Endothelial cell of umbilical vein (primary cell): ENCODE measurements around the gene ACP5. TPM values are rescaled to one million over a fixed set of nuclear protein-coding genes. Genes with fewer than 3 reads are reported as not detected.
"Not testable (repeated sequence)": the region's sequence is repeated elsewhere in the genome, so short reads cannot be mapped to it uniquely, and the experiment has no call there.

Source experiments
- BruUV-seq: library from RNA; stranded (reverse); fragments of 400-500 nt; replicated peaks from 2 replicates; lab custom pipeline; 2021; lab: Mats Ljungman, UMichigan
- CTCF ChIA-PET: fragments of 300-600, 350-600 bp; sonication (Branson Sonifier 250); formaldehyde crosslinking; loops from one replicate; lab custom pipeline; 2021; ENCODE audit warnings: antibody characterized with exemption, inconsistent platforms; lab: Charles Lee
- POLR2A ChIA-PET: fragments of 300-600, 350-600 bp; sonication (Branson Sonifier 250); formaldehyde crosslinking; loops from one replicate; lab custom pipeline; 2021; ENCODE audit warnings: antibody characterized with exemption, inconsistent platforms; lab: Charles Lee
- DNase-seq: peaks from one replicate; pipeline ENCODE4 v3.0.0-alpha.2; 2011; ENCODE audit warnings: low read depth, low spot score
- FAIRE-seq: peaks from 2 replicates; lab custom pipeline; 2011; peaks lifted over from hg19 to GRCh38; lab: Jason Lieb, UNC
- H2AFZ ChIP-seq: 2 replicates; pipeline ENCODE4 v1.6.0; 2012; ENCODE audit warnings: low read depth, low read length, control low read depth, inconsistent platforms
- H3K27ac ChIP-seq: 2 replicates; pipeline ENCODE4 v1.5.1; 2011; ENCODE audit warnings: low read depth, mild to moderate bottlenecking, control low read depth, low read length, moderate library complexity; ENCODE audit not compliant: insufficient read depth
- H3K27me3 ChIP-seq, 2 experiments: 2 replicates each; pipeline versions ENCODE4 v1.6.0 to v1.6.1; 2011; ENCODE audit warnings: low read length in 2 of 2, mixed read lengths in 1 of 2; ENCODE audit not compliant: control insufficient read depth in 2 of 2, insufficient read depth in 2 of 2
- H3K36me3 ChIP-seq, 2 experiments: 2 replicates in 1 of 2; 3 replicates in 1 of 2; pipeline ENCODE4 v1.5.1; 2011; ENCODE audit warnings: low read length in 2 of 2, mild to moderate bottlenecking in 1 of 2, moderate library complexity in 1 of 2; ENCODE audit not compliant: control insufficient read depth in 2 of 2, insufficient read depth in 2 of 2; ENCODE audit errors: extremely low read depth in 1 of 2
- H3K4me1 ChIP-seq: 3 replicates; pipeline ENCODE4 v1.5.1; 2011; ENCODE audit warnings: mild to moderate bottlenecking, low read length; ENCODE audit not compliant: control insufficient read depth, insufficient read depth; ENCODE audit errors: extremely low read depth
- H3K4me2 ChIP-seq: 2 replicates; pipeline ENCODE4 v1.6.1; 2011; ENCODE audit warnings: low read length, control low read depth, mixed read lengths; ENCODE audit not compliant: insufficient read depth
- H3K4me3 ChIP-seq, 3 experiments: fragments of 200-600 bp in 1 of 3; sonication (generic), shearing (Covaris generic) in 1 of 3; replicated peaks in 1 of 3; 2 replicates each; pipeline ENCODE4 v1.5.1; 2011 to 2016; ENCODE audit warnings: control low read depth in 3 of 3, low read length in 3 of 3, mild to moderate bottlenecking in 2 of 3, inconsistent platforms in 1 of 3, low read depth in 1 of 3, moderate library complexity in 1 of 3; ENCODE audit not compliant: insufficient read depth in 1 of 3
- H3K79me2 ChIP-seq: 2 replicates; pipeline ENCODE4 v1.6.0; 2012; ENCODE audit warnings: low read length, inconsistent platforms; ENCODE audit not compliant: control insufficient read depth, insufficient read depth
- H3K9ac ChIP-seq: replicated peaks from 2 replicates; pipeline ENCODE3; 2011; ENCODE audit warnings: low read length, control low read depth; ENCODE audit not compliant: insufficient read depth; ENCODE audit errors: extremely low read depth
- H3K9me1 ChIP-seq: replicated peaks from 3 replicates; pipeline ENCODE4 v1.6.0; 2011; ENCODE audit warnings: mild to moderate bottlenecking, low read length; ENCODE audit not compliant: control insufficient read depth, insufficient read depth; ENCODE audit errors: extremely low read depth
- H3K9me3 ChIP-seq: replicated peaks from 2 replicates; pipeline ENCODE4 v1.5.1; 2012; ENCODE audit warnings: low read length, inconsistent platforms; ENCODE audit not compliant: control insufficient read depth, insufficient read depth
- H4K20me1 ChIP-seq: replicated peaks from 2 replicates; pipeline ENCODE3; 2011; ENCODE audit warnings: mild to moderate bottlenecking, low read length; ENCODE audit not compliant: control insufficient read depth, insufficient read depth; ENCODE audit errors: extremely low read depth
- EZH2 ChIP-seq: IDR thresholded peaks from 2 replicates; pipeline ENCODE4 v1.6.1; 2012; ENCODE audit warnings: borderline replicate concordance, low read depth, mild to moderate bottlenecking, moderate library complexity, low read length, inconsistent platforms; ENCODE audit not compliant: severe bottlenecking
- FOS ChIP-seq: IDR thresholded peaks from 2 replicates; pipeline ENCODE4 v1.6.1; 2011; ENCODE audit warnings: mild to moderate bottlenecking, low read length, moderate library complexity, borderline replicate concordance; ENCODE audit not compliant: insufficient read depth
- GATA2 ChIP-seq: IDR thresholded peaks from 2 replicates; pipeline ENCODE4 v1.7.0; 2011; ENCODE audit warnings: low read depth, mild to moderate bottlenecking, moderate library complexity, mixed read lengths, low read length; ENCODE audit not compliant: insufficient read length, insufficient read depth
- JUN ChIP-seq: IDR thresholded peaks from 2 replicates; pipeline ENCODE4 v1.6.1; 2011; ENCODE audit warnings: borderline replicate concordance, low read depth; ENCODE audit not compliant: insufficient read length, insufficient read depth
- MYC ChIP-seq: IDR thresholded peaks from one replicate; pipeline ENCODE4 v1.6.1; 2011; ENCODE audit warnings: mild to moderate bottlenecking, low read depth, low read length
- POLR2A ChIP-seq: IDR thresholded peaks from 2 replicates; pipeline ENCODE4 v1.6.1; 2012; ENCODE audit warnings: low read depth, mild to moderate bottlenecking, control low read depth, low read length
- POLR2AphosphoS5 ChIP-seq: IDR thresholded peaks from 2 replicates; pipeline ENCODE4 v1.6.1; 2012; ENCODE audit warnings: low read depth, mild to moderate bottlenecking, control low read depth, low read length, moderate library complexity; ENCODE audit not compliant: insufficient read depth
- dilution Hi-C: fragments of 300-500 bp; cut with MboI; formaldehyde crosslinking; loops from one replicate; pipeline ENCODE4 v1.15.0; 2019; ENCODE audit warnings: low sequenced_read_pairs; ENCODE audit not compliant: extremely low pct_ligation_motif_present
- intact Hi-C: fragments of 100-400 bp; cut with micrococcal nuclease; formaldehyde crosslinking; loops from one replicate; pipeline ENCODE4 v1.10.0; 2022
- polyA plus RNA-seq, 4 experiments: library from polyadenylated mRNA; depleted of rRNA in 3 of 4; stranded (reverse) in 3 of 4; unstranded in 1 of 4; fragments of >200 nt; gene quantifications; 2 replicates each; pipeline versions ENCODE4 v1.2.1 to v1.2.3, GENCODE V29; 2011 to 2012; ENCODE audit warnings: missing spikeins in 1 of 4
- total RNA-seq: library from RNA; stranded (reverse); gene quantifications from 2 replicates; pipeline ENCODE4 v1.2.3, GENCODE V29; 2021
- TF ChIP-seq, protein P1 (sequence below), 2 donors: IDR thresholded peaks; 1 replicate in 1 of 2; 2 replicates in 1 of 2; pipeline ENCODE4 v1.5.1; 2011; ENCODE audit warnings: low read length in 2 of 2, mild to moderate bottlenecking in 2 of 2, moderate library complexity in 2 of 2, control low read depth in 1 of 2, inconsistent platforms in 1 of 2, low read depth in 1 of 2; ENCODE audit not compliant: insufficient read depth in 1 of 2; ENCODE audit errors: extremely low read depth in 1 of 2
- TF ChIP-seq, protein P2 (sequence below): IDR thresholded peaks from 2 replicates; pipeline ENCODE4 v1.6.1; 2011; ENCODE audit not compliant: insufficient read depth, insufficient read length

The ACP5 gene
- total and polyA plus RNA-seq, 2 donors (not counting 3 experiments of a cell fraction or from before 2014, with no cell fraction given) = 1.3 TPM; not detected in 1

- TF ChIP-seq, protein P1, sequence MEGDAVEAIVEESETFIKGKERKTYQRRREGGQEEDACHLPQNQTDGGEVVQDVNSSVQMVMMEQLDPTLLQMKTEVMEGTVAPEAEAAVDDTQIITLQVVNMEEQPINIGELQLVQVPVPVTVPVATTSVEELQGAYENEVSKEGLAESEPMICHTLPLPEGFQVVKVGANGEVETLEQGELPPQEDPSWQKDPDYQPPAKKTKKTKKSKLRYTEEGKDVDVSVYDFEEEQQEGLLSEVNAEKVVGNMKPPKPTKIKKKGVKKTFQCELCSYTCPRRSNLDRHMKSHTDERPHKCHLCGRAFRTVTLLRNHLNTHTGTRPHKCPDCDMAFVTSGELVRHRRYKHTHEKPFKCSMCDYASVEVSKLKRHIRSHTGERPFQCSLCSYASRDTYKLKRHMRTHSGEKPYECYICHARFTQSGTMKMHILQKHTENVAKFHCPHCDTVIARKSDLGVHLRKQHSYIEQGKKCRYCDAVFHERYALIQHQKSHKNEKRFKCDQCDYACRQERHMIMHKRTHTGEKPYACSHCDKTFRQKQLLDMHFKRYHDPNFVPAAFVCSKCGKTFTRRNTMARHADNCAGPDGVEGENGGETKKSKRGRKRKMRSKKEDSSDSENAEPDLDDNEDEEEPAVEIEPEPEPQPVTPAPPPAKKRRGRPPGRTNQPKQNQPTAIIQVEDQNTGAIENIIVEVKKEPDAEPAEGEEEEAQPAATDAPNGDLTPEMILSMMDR (IDR thresholded peaks at IDR 0.05; ENCODE audit: extremely low read depth in 1 of 2, insufficient read depth in 1 of 2, low read depth in 1 of 2, low read length in 2 of 2) = no peak
- no peak for TF ChIP-seq POLR2A
- TF ChIP-seq EZH2 = no peak
- TF ChIP-seq FOS = no peak
- no peak for TF ChIP-seq JUN
- TF ChIP-seq GATA2 = no peak
- no peak for TF ChIP-seq POLR2AphosphoS5
- no peak for TF ChIP-seq MYC
- TF ChIP-seq, protein P2, sequence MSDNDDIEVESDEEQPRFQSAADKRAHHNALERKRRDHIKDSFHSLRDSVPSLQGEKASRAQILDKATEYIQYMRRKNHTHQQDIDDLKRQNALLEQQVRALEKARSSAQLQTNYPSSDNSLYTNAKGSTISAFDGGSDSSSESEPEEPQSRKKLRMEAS = no peak
- no peak overlapping the region for H3K27ac ChIP-seq
These were observed 11.3 kb downstream of the ACP5 start for GRCh38 chr19:11566164-11566563.

DNA sequence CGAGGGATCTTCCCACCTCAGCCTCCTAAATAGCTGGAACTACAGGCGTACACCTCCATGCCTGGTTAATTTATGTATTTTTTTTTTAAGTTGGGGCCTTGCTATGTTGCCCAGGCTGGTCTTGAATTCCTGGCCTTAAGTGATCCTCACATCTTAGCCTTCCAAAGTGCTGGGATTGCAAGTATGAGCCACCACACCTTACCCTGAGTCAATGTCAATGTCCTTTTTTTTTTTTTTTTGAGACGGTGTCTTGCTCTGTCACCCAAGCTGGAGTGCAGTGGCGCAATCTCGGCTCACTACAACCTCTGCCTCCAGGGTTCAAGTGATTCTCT lies 11.8 kb downstream of the ACP5 start:
- H3K4me3 ChIP-seq, H4K20me1 ChIP-seq, H3K9me1 ChIP-seq, FAIRE-seq, H3K79me2 ChIP-seq, H3K4me2 ChIP-seq, H3K9ac ChIP-seq, DNase-seq, H3K9me3 ChIP-seq, dilution Hi-C loops, BruUV-seq, H3K36me3 ChIP-seq, intact Hi-C loops, H3K4me1 ChIP-seq, H3K27ac ChIP-seq, POLR2A ChIA-PET, CTCF ChIA-PET, H3K27me3 ChIP-seq, H2AFZ ChIP-seq: not testable (repeated sequence)

More at GRCh38 chr19:11566164-11566563, 11.3 kb downstream of the ACP5 start:
- no peaks in the 10 kb centered on the region for H3K9me1 ChIP-seq
- H3K4me3 ChIP-seq = no peak overlapping the region
- no peak overlapping the region for H3K4me2 ChIP-seq
- FAIRE-seq = no peak
- no peaks in the 10 kb centered on the region for H3K9me3 ChIP-seq
- H3K9ac ChIP-seq = no peak overlapping the region
- ChIA-PET CTCF (no interaction called here), POLR2A (no interaction called here)
- no peak overlapping the region for H2AFZ ChIP-seq
- dilution Hi-C loops (no loop called here), intact Hi-C loops (no loop called here)
- H3K27me3 ChIP-seq = no peaks in the 10 kb centered on the region
- no peaks in the 10 kb centered on the region for H3K36me3 ChIP-seq
- BruUV-seq = no TSS peak
- no peaks in the 10 kb centered on the region for H3K79me2 ChIP-seq
- H3K4me1 ChIP-seq = no peaks in the 10 kb centered on the region
- no peak for DNase-seq
- no peaks in the 10 kb centered on the region for H4K20me1 ChIP-seq
